22Rv1 (cell line): ENCODE data around the gene FBXO22.
"Not testable (repeated sequence)": the region's sequence is repeated elsewhere in the genome, so short reads cannot be mapped to it uniquely, and the experiment has no call there.

ENCODE experiments used
- H3K27ac ChIP-seq: fragments of 450-650 bp; 2 replicates; pipeline ENCODE4 v1.5.1; 2017
- ZFX ChIP-seq: fragments of 450-650 bp; IDR thresholded peaks from 2 replicates; pipeline ENCODE4 v1.6.1; 2017; ENCODE audit warnings: antibody characterized with exemption, borderline replicate concordance
- TF ChIP-seq, protein P1 (sequence below): fragments of 450-650 bp; IDR thresholded peaks from 2 replicates; pipeline ENCODE4 v1.5.1; 2017; ENCODE audit warnings: mild to moderate bottlenecking

The FBXO22 gene

DNA sequence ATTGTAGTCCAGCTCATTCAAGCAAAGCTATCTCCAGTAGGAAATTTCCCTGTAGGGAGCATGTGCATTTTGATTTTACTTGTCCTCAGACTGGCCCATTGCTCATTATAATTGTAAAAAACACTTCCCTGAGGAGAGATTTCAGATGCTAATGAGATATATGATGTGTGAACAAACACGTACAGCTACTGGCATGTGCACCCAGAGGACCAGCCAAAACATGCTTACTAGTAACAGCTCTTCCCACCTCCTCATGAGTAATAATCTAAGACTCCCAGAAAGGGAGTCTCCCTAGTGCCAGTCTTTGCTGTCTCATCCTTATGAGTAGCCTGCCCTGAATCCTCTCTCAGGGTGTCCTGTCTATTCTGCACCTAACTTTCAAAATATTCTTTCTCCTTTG is 43.4 kb downstream of the FBXO22 start:
- TF ChIP-seq ZFX = no peak
- TF ChIP-seq, protein P1, sequence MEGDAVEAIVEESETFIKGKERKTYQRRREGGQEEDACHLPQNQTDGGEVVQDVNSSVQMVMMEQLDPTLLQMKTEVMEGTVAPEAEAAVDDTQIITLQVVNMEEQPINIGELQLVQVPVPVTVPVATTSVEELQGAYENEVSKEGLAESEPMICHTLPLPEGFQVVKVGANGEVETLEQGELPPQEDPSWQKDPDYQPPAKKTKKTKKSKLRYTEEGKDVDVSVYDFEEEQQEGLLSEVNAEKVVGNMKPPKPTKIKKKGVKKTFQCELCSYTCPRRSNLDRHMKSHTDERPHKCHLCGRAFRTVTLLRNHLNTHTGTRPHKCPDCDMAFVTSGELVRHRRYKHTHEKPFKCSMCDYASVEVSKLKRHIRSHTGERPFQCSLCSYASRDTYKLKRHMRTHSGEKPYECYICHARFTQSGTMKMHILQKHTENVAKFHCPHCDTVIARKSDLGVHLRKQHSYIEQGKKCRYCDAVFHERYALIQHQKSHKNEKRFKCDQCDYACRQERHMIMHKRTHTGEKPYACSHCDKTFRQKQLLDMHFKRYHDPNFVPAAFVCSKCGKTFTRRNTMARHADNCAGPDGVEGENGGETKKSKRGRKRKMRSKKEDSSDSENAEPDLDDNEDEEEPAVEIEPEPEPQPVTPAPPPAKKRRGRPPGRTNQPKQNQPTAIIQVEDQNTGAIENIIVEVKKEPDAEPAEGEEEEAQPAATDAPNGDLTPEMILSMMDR = no peak
- no peak overlapping the region for H3K27ac ChIP-seq

DNA sequence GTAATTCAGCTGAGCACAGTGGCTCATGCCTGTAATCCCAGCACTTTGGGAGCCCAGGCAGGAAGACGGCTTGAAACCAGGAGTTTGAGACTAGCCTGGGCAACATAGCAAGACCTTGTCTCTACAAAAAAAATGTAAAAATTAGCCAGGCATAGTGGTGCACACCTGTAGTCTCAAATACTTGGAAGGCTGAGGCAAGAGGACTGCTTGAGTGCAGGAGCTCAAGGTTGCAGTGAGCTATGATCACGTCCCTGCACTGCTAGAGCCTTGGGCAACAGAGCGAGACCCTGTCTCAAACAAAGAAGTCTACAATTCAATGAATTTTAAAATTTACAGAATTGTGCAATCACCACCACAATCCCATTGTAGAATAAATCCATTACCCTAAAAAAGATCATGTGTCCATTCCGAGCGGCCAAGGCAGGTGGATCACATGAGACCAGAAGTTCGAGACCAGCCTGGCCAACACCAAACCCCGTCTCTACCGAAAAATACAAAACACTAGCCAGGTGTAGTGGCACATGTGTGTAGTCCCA is 45.2 kb downstream of the FBXO22 start:
- no peak for TF ChIP-seq ZFX
- TF ChIP-seq, protein P1 = no peak
- H3K27ac ChIP-seq = no peak overlapping the region

DNA sequence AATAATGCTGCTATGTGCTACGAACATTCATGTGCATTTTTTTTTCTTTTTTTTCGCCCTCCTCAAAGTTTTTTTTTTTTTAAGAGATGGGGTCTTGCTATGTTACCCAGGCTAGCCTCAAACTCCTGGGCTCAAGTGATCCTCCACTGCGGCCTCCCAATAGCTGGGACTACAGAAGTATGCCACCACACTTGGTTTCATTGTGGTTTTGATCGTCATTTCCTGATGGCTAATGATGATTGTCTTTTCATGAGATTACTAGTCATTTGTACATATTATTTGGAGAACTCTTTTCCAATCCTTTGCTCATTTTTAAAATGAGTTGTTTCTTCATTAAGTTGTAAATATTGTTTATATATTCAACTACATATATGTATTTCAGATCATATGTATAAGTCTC is 48.8 kb downstream of the FBXO22 start:
- TF ChIP-seq ZFX = no peak
- TF ChIP-seq, protein P1 = no peak
- no peak overlapping the region for H3K27ac ChIP-seq

DNA sequence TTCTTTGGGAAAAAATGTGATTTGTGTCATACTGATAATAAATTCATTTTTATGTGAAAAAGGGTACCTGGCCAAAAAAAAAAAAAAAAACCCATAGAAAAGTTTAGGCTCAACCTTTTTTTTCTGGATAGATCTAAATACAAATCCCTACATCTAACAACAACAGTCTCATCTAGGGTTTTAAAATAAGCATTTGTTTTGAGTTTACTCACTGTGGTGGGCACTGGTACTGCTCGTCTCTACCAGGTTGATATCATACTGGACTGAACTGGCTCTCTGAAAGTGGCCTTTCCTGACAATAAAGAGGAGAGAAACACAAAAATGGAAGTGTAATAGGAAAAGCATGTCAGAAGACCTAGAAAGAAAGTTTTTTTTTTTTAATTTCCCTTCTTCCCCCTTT is 52.0 kb downstream of the FBXO22 start:
- H3K27ac ChIP-seq = no peak overlapping the region
- TF ChIP-seq, protein P1 = no peak
- TF ChIP-seq ZFX = no peak

DNA sequence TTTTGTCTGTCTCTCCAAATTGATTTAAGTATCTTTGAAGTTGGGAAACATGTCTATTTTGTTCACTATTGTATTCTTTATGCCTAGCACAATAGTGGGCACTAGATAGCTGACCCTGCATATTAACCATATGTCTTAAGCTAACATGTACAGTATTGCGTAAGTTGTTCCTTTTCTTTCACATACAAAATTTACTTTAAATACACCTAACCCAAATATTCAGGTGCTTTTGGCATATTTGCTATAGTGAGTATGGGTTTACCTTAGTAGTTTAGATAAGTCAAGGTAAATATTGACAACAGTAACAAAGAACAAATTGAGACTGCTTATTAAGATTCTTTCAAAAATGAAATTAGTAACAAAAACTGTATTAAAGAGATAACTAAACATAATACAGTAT is 57.7 kb downstream of the FBXO22 start:
- TF ChIP-seq, protein P1 = no peak
- TF ChIP-seq ZFX = no peak
- peak overlapping the region; percentile 12; the same call in 1 of the 2 replicates for H3K27ac ChIP-seq

DNA sequence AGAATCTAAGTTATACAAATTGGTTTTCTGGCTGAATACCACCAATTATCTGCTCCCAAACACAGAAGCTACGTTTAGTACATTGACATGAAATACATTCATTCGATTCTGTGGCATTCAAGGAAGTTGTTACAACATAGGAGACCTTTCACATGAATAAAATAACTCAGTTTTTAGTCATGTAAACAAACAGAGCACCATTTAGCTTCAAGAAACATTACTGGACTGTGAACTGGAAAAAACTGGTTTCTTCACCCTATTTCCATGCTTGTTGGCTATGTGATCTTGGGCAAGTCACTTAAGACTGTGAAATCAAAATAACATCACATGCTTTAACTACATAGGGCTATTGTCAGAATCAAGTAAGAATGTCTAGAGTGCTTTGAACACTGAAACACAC is 62.4 kb downstream of the FBXO22 start:
- H3K27ac ChIP-seq = peak overlapping the region; percentile 65; the same call in 1 of the 2 replicates
- no peak for TF ChIP-seq ZFX
- TF ChIP-seq, protein P1 = no peak

DNA sequence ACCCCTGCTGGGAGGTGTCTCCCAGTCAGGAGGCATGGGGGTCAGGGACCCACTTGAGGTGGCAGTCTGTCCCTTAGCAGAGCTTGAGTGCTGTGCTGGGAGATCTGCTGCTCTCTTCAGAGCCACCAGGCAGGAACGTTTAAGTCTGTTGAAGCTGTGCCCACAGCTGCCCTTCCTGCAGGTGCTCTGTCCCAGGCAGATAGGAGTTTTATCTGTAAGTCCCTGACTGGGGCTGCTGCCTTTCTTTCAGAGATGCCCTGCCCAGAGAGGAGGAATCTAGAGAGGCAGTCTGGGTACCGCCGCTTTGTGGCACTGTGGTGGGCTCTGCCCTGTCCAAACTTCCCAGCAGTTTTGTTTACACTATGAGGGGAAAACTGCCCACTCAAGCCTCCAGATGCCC is 73.1 kb downstream of the FBXO22 start:
- H3K27ac ChIP-seq = not testable (repeated sequence)

DNA sequence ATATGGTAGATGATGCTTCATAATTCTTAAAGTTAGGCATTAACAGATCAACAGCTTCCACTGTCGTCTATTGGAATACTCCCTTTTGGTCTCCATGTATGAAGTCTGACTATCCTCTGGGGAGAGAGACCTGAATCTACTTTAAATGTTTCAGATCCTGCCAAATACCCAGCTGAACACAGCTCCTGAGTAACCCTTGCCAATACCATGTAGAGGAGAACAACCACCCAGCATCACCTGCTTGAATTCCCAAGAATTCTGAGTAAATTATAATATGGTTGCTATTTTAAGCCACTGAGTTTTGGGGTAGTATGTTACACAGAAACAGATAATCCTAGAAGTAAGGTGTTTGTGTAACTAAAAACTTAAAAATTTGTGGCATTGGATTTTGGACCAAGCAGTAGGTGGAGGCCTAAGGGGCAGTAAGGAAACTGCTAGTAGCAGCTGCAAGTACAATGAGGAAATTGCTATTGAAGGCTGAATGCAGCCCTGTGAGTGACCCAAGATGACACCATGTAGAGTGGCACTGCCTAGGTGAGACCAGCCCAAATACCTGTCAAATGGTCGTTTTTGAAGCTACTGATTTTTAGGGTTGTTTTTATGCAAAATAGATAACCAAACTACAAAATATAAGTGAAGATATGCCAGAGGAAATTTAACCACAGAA is 77.6 kb downstream of the FBXO22 start:
- no peak overlapping the region for H3K27ac ChIP-seq
- no peak for TF ChIP-seq ZFX
